Uterus (tissue), 2 donors: ENCODE measurements around the gene CCL20.

ENCODE experiments used
- CTCF ChIP-seq, 4 experiments: fragments of 200-600 bp in 2 of 4; fragments of 450-650 bp in 2 of 4; sonication (generic) in 2 of 4; IDR thresholded peaks; one replicate each; pipeline ENCODE4 v1.5.1; 2016 to 2019; ENCODE audit warnings: antibody characterized with exemption in 4 of 4, mild to moderate bottlenecking in 2 of 4, moderate library complexity in 1 of 4
- POLR2A ChIP-seq, 2 donors: fragments of 450-650 bp; IDR thresholded peaks; one replicate each; pipeline ENCODE4 v1.6.1; 2016; ENCODE audit warnings: antibody characterized with exemption in 2 of 2, mild to moderate bottlenecking in 1 of 2, moderate library complexity in 1 of 2

GRCh38 chr2:227826563-227826962 lies 12.9 kb downstream of the CCL20 start:
- TF ChIP-seq CTCF (IDR thresholded peaks at IDR 0.05) (no peak), POLR2A (IDR thresholded peaks at IDR 0.05) (no peak)
